Brain microvascular endothelial cell (primary cell): Measurements from ENCODE around the gene RDM1.

ENCODE experiments used
- DNase-seq: peaks from one replicate; pipeline ENCODE4 v3.0.0-alpha.2; 2020
- H3K27ac ChIP-seq: fragments of 250-450 bp; sonication (Bioruptor Pico); 2 replicates; pipeline ENCODE4 v1.5.1; 2020; ENCODE audit warnings: mild to moderate bottlenecking, moderate library complexity
- H3K27me3 ChIP-seq: fragments of 250-450 bp; sonication (Bioruptor Pico); replicated peaks from 2 replicates; pipeline ENCODE4 v1.5.1; 2020; ENCODE audit warnings: mild to moderate bottlenecking
- H3K36me3 ChIP-seq: fragments of 250-450 bp; sonication (Bioruptor Pico); replicated peaks from 2 replicates; pipeline ENCODE4 v1.5.1; 2020; ENCODE audit warnings: mild to moderate bottlenecking
- H3K4me3 ChIP-seq: 2 replicates; pipeline ENCODE4 v1.5.1; 2011; ENCODE audit warnings: low read depth, mild to moderate bottlenecking, control low read depth, low read length, moderate library complexity
- in situ Hi-C: cut with HindIII; loops from 2 replicates; pipeline ENCODE4 v1.10.0; 2017; ENCODE audit warnings: low sequenced_read_pairs, low pct_ligation_motif_present
- TF ChIP-seq, protein P1 (sequence below): IDR thresholded peaks from 2 replicates; pipeline ENCODE4 v1.5.1; 2011; ENCODE audit warnings: low read depth, mild to moderate bottlenecking, moderate library complexity, low read length, control low read depth, inconsistent platforms; ENCODE audit errors: missing control alignments

The RDM1 gene

DNA sequence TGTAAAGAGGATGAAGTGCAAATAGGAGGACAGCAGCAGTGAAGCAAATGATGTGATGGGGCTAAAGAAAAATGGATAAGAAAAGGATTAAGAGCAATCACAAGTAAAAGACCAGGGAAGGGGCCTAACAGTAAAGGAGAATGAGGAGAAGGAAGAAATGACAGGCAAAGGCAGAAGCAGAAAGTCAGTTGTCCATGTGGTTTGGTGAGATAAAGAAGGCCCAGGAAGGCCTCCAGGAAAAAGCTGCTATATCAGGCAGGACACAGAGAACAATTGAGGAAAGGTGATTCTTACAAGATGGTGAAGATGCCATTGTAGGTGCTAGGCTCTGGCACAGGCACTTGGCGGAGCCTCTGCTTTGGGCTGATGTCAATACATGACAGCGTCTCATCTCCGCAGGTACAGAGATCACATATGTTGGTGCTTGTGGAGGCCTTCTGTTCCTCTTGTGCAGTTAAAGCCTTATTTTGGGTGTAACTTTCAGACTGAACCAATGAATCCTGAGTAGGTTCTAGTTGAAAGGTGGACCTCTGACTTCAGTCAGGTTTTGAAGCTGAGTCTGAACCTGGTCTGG is 18.1 kb downstream of the RDM1 start:
- TF ChIP-seq, protein P1, sequence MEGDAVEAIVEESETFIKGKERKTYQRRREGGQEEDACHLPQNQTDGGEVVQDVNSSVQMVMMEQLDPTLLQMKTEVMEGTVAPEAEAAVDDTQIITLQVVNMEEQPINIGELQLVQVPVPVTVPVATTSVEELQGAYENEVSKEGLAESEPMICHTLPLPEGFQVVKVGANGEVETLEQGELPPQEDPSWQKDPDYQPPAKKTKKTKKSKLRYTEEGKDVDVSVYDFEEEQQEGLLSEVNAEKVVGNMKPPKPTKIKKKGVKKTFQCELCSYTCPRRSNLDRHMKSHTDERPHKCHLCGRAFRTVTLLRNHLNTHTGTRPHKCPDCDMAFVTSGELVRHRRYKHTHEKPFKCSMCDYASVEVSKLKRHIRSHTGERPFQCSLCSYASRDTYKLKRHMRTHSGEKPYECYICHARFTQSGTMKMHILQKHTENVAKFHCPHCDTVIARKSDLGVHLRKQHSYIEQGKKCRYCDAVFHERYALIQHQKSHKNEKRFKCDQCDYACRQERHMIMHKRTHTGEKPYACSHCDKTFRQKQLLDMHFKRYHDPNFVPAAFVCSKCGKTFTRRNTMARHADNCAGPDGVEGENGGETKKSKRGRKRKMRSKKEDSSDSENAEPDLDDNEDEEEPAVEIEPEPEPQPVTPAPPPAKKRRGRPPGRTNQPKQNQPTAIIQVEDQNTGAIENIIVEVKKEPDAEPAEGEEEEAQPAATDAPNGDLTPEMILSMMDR: no peak
- Histone ChIP-seq H3K27ac (no peak overlapping the region), H3K4me3 (no peak overlapping the region), H3K27me3 (no peaks in the 10 kb centered on the region), H3K36me3 (no peaks in the 10 kb centered on the region)
- DNase-seq: no peak
- in situ Hi-C loops: no loop called here

DNA sequence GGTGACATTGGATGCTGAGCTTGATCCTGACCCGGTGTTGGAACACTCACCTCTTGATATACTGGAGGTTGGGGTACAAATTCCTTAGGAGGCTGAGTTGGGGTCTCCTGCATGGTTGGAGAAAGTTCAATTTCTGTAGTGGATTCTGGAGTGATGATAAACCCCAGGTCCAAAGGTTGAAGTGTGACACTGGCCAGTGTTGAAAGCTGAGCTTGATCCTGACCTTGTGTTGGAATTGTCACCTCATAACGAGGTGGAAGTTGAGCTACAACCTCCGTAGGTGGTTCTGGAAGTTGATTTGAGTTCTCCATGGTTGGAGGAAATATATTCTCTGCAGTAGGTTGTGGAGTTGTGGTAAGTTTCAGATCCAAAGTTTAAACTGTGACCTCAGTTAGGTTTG is 21.2 kb downstream of the RDM1 start:
- Histone ChIP-seq H3K4me3 (no peak overlapping the region), H3K36me3 (no peaks in the 10 kb centered on the region), H3K27ac (no peak overlapping the region), H3K27me3 (no peaks in the 10 kb centered on the region)
- in situ Hi-C loops: no loop called here
- no peak for DNase-seq
- TF ChIP-seq, protein P1: no peak

DNA sequence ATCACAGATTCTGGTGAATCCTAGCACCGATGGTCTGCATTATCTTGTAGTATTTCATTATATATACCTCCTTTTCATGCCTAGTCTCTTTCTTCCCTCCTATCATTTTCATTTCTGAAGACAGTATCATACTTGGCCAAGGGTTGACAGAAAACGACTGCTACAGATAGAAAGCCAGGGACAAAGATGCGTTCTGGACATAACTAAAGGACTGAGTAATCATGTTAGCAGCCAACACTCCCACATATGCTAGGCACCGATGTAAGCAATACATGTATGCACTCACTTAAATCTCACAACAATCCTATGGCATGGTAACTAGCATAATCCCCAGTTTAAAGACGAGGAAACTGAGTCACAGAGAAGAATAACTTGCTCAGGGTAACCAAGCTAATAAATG is 22.9 kb downstream of the RDM1 start:
- TF ChIP-seq, protein P1: no peak
- no peaks in the 10 kb centered on the region for H3K36me3 ChIP-seq
- in situ Hi-C loops: no loop called here
- no peak overlapping the region for H3K27ac ChIP-seq
- no peak overlapping the region for H3K4me3 ChIP-seq
- no peaks in the 10 kb centered on the region for H3K27me3 ChIP-seq
- DNase-seq: no peak

- Histone ChIP-seq H3K36me3 (no peaks in the 10 kb centered on the region), H3K27me3 (no peaks in the 10 kb centered on the region), H3K27ac (no peak overlapping the region), H3K4me3 (no peak overlapping the region)
- in situ Hi-C loops: no loop called here
- TF ChIP-seq, protein P1: no peak
- DNase-seq: no peak
Measured at GRCh38 chr17:35906926-35907637, 23.5 kb downstream of the RDM1 start.

- in situ Hi-C loops: no loop called here
- H3K36me3 ChIP-seq: no peaks in the 10 kb centered on the region
- H3K4me3 ChIP-seq: no peak overlapping the region
- TF ChIP-seq, protein P1: no peak
- H3K27me3 ChIP-seq: no peaks in the 10 kb centered on the region
- no peak for DNase-seq
- H3K27ac ChIP-seq: no peak overlapping the region
Measured at GRCh38 chr17:35906191-35906925, 24.2 kb downstream of the RDM1 start.
